A549 (cell line): ENCODE measurements around the gene MSRB3. TPM values are rescaled to one million over a fixed set of nuclear protein-coding genes. Genes with fewer than 3 reads are reported as not detected.

ENCODE experiments used
- ATAC-seq, 2 experiments: fragments of 200-7000 bp in 1 of 2; fragments of >200 bp in 1 of 2; cut with Nextera tagmentation in 1 of 2; cut with Tn5 transposase in 1 of 2; 3 replicates each; pipeline versions ENCODE4 v1.8.0 to v1.9.1; 2018 to 2020; ENCODE audit warnings: mild to moderate bottlenecking in 1 of 2, moderate library complexity in 1 of 2
- CTCF ChIA-PET: fragments of 300-600 bp; sonication (Branson Sonifier 250); formaldehyde crosslinking; extraction: SDS; loops from one replicate; lab custom pipeline; 2021; ENCODE audit warnings: antibody characterized with exemption, inconsistent platforms; lab: Yijun Ruan, JAX
- POLR2A ChIA-PET: fragments of 350-600 bp; formaldehyde crosslinking; extraction: SDS; loops from one replicate; lab custom pipeline; 2021; ENCODE audit warnings: antibody characterized with exemption, inconsistent platforms; lab: Yijun Ruan, JAX
- DNase-seq, 2 experiments: peaks; one replicate each; pipeline versions ENCODE4 v3.0.0 to v3.0.0-alpha.2; 2011 to 2016; ENCODE audit warnings: low read depth in 1 of 2, low spot score in 1 of 2
- FAIRE-seq: peaks from 2 replicates; lab custom pipeline; 2011; peaks lifted over from hg19 to GRCh38; lab: Jason Lieb, UNC
- H3K27ac ChIP-seq, 2 experiments: fragments of >200 bp; sonication (Bioruptor Twin); formaldehyde crosslinking; 3 replicates each; pipeline ENCODE4 v1.5.1; 2016 to 2017
- H3K4me1 ChIP-seq: fragments of >200 bp; sonication (Bioruptor Twin); formaldehyde crosslinking; 3 replicates; pipeline ENCODE4 v1.6.1; 2016
- H3K4me2 ChIP-seq: fragments of >200 bp; sonication (Bioruptor Twin); formaldehyde crosslinking; 3 replicates; pipeline ENCODE4 v1.6.1; 2016
- H3K4me3 ChIP-seq: fragments of >200 bp; sonication (Bioruptor Twin); formaldehyde crosslinking; 3 replicates; pipeline ENCODE4 v1.5.1; 2016
- H3K9me3 ChIP-seq: fragments of >200 bp; sonication (Bioruptor Twin); formaldehyde crosslinking; 3 replicates; pipeline ENCODE4 v1.6.1; 2016
- BCL3 ChIP-seq: fragments of >200 bp; sonication (Bioruptor Twin); formaldehyde crosslinking; IDR thresholded peaks from 3 replicates; pipeline ENCODE4 v1.6.1; 2016
- BHLHE40 ChIP-seq: IDR thresholded peaks from 2 replicates; pipeline ENCODE4 v1.6.1; 2012; ENCODE audit warnings: low read depth, low read length, inconsistent platforms
- CHD2 ChIP-seq: fragments of 150-350 bp; IDR thresholded peaks from 2 replicates; pipeline ENCODE4 v1.6.1; 2014; ENCODE audit warnings: low read length; ENCODE audit not compliant: partially characterized antibody
- EHF ChIP-seq: fragments of 250-450 bp; sonication (Bioruptor Pico); IDR thresholded peaks from 2 replicates; pipeline ENCODE4 v1.5.0; 2020; ENCODE audit warnings: mild to moderate bottlenecking
- ELK1 ChIP-seq: fragments of 150-350 bp; IDR thresholded peaks from 2 replicates; pipeline ENCODE4 v1.6.1; 2014; ENCODE audit warnings: low read depth, mild to moderate bottlenecking, low read length
- ESRRA ChIP-seq: fragments of 150-350 bp; IDR thresholded peaks from 2 replicates; pipeline ENCODE4 v1.6.1; 2014; ENCODE audit warnings: mild to moderate bottlenecking, low read length, borderline replicate concordance
- FOSL2 ChIP-seq, 2 experiments: fragments of 450-650 bp in 1 of 2; fragments of >200 bp in 1 of 2; sonication (Bioruptor Twin) in 1 of 2; formaldehyde crosslinking; IDR thresholded peaks; 2 replicates each; pipeline versions ENCODE4 v1.5.0 to v1.6.1; 2016 to 2020; ENCODE audit warnings: mild to moderate bottlenecking in 1 of 2, moderate library complexity in 1 of 2
- FOXS1 ChIP-seq: fragments of 250-450 bp; sonication (Bioruptor Pico); IDR thresholded peaks from 2 replicates; pipeline ENCODE4 v1.5.0; 2020; ENCODE audit warnings: mild to moderate bottlenecking, moderate library complexity
- HDAC2 ChIP-seq: fragments of 200-600 bp; sonication (generic); IDR thresholded peaks from 2 replicates; pipeline ENCODE4 v1.6.1; 2016
- HES2 ChIP-seq: fragments of >200 bp; sonication (Bioruptor Twin); formaldehyde crosslinking; IDR thresholded peaks from 2 replicates; pipeline ENCODE4 v1.6.1; 2016
- HOXB13 ChIP-seq: fragments of 250-450 bp; sonication (Bioruptor Pico); IDR thresholded peaks from 2 replicates; pipeline ENCODE4 v1.5.0; 2020; ENCODE audit warnings: low read depth, mild to moderate bottlenecking, moderate library complexity
- JUNB ChIP-seq: fragments of >200 bp; sonication (Bioruptor Twin); formaldehyde crosslinking; IDR thresholded peaks from 2 replicates; pipeline ENCODE4 v1.6.1; 2016
- MYC ChIP-seq: IDR thresholded peaks from 2 replicates; pipeline ENCODE4 v1.6.1; 2012; ENCODE audit warnings: mild to moderate bottlenecking, inconsistent platforms, low read length, improper control_type of control experiment, borderline replicate concordance
- NFE2L2 ChIP-seq: fragments of 150-350 bp; conservative IDR thresholded peaks from 2 replicates; pipeline ENCODE4 v1.6.1; 2014; ENCODE audit warnings: low read length
- PHF8 ChIP-seq: fragments of 200-600 bp; sonication (generic); IDR thresholded peaks from 2 replicates; pipeline ENCODE4 v1.6.1; 2016; ENCODE audit warnings: low read depth, mild to moderate bottlenecking, antibody characterized with exemption, moderate library complexity, borderline replicate concordance
- POLR2AphosphoS2 ChIP-seq: conservative IDR thresholded peaks from 2 replicates; pipeline ENCODE4 v1.6.1; 2012; ENCODE audit warnings: low read length, improper control_type of control experiment, inconsistent platforms
- RFX5 ChIP-seq: fragments of 450-650 bp; IDR thresholded peaks from 2 replicates; pipeline ENCODE4 v1.7.1; 2014; ENCODE audit warnings: antibody characterized with exemption, mild to moderate bottlenecking, moderate library complexity
- SREBF2 ChIP-seq: fragments of 450-650 bp; IDR thresholded peaks from 2 replicates; pipeline ENCODE4 v1.6.1; 2014; ENCODE audit warnings: mild to moderate bottlenecking, moderate library complexity
- TP53 ChIP-seq: fragments of 250-450 bp; sonication (Bioruptor Pico); IDR thresholded peaks from 2 replicates; pipeline ENCODE4 v1.5.0; 2021; ENCODE audit warnings: mild to moderate bottlenecking, moderate library complexity
- ZFP36 ChIP-seq: fragments of 450-650 bp; IDR thresholded peaks from 2 replicates; pipeline ENCODE4 v1.6.1; 2014; ENCODE audit warnings: borderline replicate concordance; ENCODE audit not compliant: partially characterized antibody
- WGBS: methylation state at CpG from one replicate; pipeline ENCODE4 v1.1.6; 2017; ENCODE audit errors: missing lambda C conversion rate; 5-methylcytosine and 5-hydroxymethylcytosine counted together
- polyA plus RNA-seq, 4 experiments: library from polyadenylated mRNA; depleted of rRNA in 3 of 4; stranded (reverse); fragments of >200 nt; fragmentation: RNase III in 1 of 4; extraction: RNeasy Plus Mini Kit Qiagen cat#74134 plus additional on column Dnase treatment in 1 of 4; gene quantifications; 2 replicates in 3 of 4; 3 replicates in 1 of 4; pipeline ENCODE4 v1.2.3, GENCODE V29; 2011 to 2017

MSRB3 gene
- polyA plus RNA-seq, 2 of the 4 experiments (the other 2 are of a cell fraction) = 25.2 to 46.1 TPM

GRCh38 chr12:65293735-65294134, 15.3 kb downstream of the MSRB3 start:
- no peak overlapping the region for H3K27ac ChIP-seq
- POLR2A ChIA-PET = no interaction called here
- DNase-seq (no peak), ATAC-seq (no peak), FAIRE-seq (no peak)
- H3K4me3 ChIP-seq = no peak overlapping the region
- H3K4me1 ChIP-seq = no peaks in the 10 kb centered on the region
- CTCF ChIA-PET = interaction anchor here (0.7 to 2.0 kb wide), 3 partner anchors 9 to 814 kb away, joined by 3 to 7 read pairs (median 4); no protein-coding TSS in a partner anchor
- TF ChIP-seq HDAC2 = no peak
- TF ChIP-seq SREBF2 = no peak
- no peak for TF ChIP-seq HES2
- TF ChIP-seq NFE2L2 = no peak
- no peak for TF ChIP-seq BHLHE40
- no peak for TF ChIP-seq JUNB
- no peak overlapping the region for H3K4me2 ChIP-seq
- 90% methylated on average over 1 of the region's 1 CpG for WGBS
- no peaks in the 10 kb centered on the region for H3K9me3 ChIP-seq

- no peaks in the 10 kb centered on the region for H3K4me1 ChIP-seq
- no peak overlapping the region for H3K27ac ChIP-seq
- no peaks in the 10 kb centered on the region for H3K9me3 ChIP-seq
- ChIA-PET CTCF (interaction anchor here (2.0 kb wide), 1 partner anchor 11 kb away, joined by 7 read pairs; no protein-coding TSS in a partner anchor), POLR2A (no interaction called here)
- DNase-seq = no peak
- no peak for FAIRE-seq
- ATAC-seq = no peak
- no peak overlapping the region for H3K4me3 ChIP-seq
- no peak for TF ChIP-seq EHF (CRISPR knock-in tag)
- no peak for TF ChIP-seq HES2
- TF ChIP-seq ESRRA = no peak
- TF ChIP-seq PHF8 = no peak
- TF ChIP-seq HDAC2 = no peak
- TF ChIP-seq FOSL2 (IDR thresholded peaks at IDR 0.05) = no peak
- TF ChIP-seq FOSL2 (CRISPR knock-in tag; IDR thresholded peaks at IDR 0.05) = no peak
- TF ChIP-seq MYC = no peak
- no peak for TF ChIP-seq RFX5
- no peak for TF ChIP-seq FOXS1 (CRISPR knock-in tag)
- TF ChIP-seq CHD2 = no peak
- TF ChIP-seq HOXB13 (CRISPR knock-in tag) = no peak
- no peak for TF ChIP-seq SREBF2
- no peak for TF ChIP-seq BCL3
- no peak for TF ChIP-seq POLR2AphosphoS2
- TF ChIP-seq TP53 (CRISPR knock-in tag) = no peak
- no peak for TF ChIP-seq ELK1
- TF ChIP-seq ZFP36 = no peak
- H3K4me2 ChIP-seq = no peak overlapping the region
- WGBS = 94% methylated on average over 4 of the region's 4 CpGs
Measured at GRCh38 chr12:65294641-65295262, 16.3 kb downstream of the MSRB3 start.
